ENCODE data around the gene PAX5.

The PAX5 gene

DNA sequence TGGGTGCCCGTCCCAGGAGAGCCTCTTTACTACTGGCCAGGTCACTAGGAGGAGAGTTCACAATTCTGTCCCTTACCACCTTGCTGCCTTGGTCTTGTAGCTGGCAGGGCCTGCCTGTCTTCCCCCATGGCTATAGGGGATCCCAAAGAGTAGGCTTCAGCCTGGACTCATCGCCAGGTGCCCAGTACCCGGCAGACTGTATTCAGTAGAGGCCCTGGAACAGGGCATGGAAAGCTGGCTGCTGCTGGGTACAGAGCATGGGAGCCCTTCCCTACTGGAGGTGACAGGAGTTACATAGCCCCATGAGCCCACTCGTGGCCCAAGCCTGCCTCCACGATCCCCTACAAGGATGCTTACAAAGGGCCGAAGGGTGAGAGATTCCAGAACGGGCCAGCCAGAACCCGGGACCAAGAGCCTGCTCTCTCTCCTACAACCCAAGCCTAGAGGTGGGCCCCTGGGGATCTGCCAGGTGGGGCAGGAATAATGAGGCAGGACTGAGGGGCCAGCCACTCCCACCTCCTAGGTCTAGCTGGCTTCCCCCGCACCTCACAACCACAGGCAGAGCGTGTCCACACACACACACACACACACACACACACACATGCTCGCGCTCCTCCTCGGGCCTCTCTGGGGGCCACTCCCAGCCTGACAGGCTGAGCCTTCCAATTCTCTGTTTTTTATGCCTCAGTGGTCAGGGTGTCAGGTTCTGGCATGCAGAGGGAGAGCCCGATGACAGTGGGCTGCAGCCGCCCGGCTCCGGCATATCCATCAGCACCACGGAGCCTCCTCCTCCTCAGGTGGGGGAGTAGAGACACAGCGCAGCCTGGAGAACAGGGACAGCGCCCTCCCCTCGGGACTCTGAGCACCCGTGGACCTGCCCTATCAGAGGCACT is 186.0 kb downstream of the PAX5 start:
- DNase-seq = no peak

DNA sequence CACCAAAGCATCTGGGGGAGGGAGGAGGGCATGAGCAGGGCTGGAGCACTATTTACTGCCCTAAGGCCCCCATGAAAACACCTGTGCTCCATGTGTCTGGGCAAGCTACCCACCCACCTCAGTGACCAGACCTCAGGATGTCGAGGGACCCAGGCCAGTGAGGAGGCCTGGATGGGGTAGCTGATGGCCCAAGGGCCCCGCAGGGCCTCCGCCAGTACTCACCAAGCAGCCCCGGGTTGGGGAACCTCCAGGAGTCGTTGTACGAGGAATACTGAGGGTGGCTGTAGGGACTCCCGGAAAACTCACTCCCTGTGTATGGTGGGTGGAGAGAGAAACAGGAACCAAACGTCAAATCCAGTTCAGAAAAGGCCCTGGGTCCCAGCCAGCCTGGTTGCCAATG is 187.4 kb downstream of the PAX5 start:
- DNase-seq = no peak

DNA sequence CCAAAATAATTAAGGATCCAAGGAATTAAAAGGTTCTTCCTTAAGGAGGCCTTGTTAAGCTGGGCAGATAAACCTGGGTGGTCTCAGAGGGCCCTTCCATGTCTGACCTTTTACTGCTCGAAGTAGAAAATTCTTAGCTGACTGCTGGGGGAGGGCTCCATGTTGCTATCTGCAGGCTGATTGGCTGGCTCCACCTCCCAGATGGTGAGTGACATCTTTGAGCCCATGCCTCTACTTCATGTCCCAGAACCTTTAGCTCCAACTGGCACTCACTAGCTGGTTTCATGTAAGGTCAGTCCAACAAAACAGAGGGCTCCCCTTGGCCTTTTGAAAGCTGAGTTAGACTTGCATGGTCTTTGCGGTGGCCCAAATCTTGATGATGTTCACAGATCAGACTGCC is 188.2 kb downstream of the PAX5 start:
- no peak for DNase-seq

DNA sequence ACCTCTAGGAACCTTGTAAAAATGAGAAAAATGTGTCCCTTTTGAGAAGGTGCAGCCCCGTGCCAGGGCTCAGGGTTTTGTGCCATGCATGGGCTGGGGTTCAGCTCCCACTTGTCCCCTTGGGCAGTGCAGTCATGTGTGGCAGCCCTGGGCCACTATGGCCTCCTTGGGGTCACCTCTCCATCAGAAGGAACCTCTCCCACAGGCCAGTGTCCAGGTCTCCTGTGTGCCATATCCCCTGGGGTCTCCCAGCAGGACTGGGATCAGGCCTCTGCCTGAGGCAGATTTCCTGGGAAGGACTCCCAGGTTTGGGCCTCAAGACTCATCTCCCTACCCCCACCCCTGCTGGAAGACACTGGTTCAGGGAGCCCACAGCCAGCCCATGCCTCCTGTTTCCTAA is 189.1 kb downstream of the PAX5 start:
- DNase-seq = no peak

GRCh38 chr9:36843964-36844363 is 190.1 kb downstream of the PAX5 start:
- no peak for DNase-seq

DNA sequence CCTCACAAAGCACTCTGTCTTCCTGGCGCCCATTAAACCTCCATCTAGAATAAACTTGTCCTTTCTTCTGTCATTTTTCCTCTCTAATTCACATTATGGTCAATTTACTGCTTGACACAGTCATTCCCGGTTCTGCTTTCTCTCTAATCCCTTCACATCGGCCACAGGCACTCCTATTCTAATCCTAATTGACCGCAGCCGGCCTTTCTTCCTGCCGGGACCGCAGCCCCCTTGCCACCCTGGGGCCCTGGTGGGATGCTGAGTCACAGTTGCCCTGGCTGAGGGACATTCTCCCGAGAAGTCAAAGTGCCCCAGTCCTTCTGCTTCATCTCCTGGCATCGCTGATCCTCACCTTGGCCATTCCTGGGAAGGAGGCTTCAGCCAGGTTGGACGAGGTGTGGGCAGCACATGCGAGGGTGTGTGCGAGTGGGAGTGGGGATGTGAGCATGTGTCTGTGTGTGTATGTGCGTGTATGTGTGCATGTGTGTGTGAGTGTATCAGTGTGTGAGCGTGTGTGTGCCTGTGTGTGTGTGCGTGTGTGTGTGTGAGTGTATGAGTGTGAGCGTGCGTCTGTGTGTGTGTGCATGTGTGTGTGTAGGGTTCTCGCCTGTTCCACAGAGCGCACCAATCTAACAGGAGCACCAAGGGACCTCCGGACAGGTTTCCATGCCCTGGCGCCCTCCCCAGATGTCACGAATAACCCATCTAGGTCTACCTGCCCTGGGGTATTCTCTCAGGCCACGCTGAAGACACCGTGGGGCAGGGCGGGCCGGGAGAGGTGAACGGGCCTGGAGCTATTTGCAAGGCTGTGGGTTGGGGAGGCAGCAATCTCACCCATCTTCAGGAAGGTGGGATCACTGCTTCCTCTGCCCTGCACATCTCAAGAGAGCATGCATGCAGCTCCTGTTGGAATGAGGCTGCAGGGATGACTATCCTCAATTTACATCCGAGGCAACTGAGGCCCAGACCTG is 191.2 kb downstream of the PAX5 start:
- DNase-seq = no peak

DNA sequence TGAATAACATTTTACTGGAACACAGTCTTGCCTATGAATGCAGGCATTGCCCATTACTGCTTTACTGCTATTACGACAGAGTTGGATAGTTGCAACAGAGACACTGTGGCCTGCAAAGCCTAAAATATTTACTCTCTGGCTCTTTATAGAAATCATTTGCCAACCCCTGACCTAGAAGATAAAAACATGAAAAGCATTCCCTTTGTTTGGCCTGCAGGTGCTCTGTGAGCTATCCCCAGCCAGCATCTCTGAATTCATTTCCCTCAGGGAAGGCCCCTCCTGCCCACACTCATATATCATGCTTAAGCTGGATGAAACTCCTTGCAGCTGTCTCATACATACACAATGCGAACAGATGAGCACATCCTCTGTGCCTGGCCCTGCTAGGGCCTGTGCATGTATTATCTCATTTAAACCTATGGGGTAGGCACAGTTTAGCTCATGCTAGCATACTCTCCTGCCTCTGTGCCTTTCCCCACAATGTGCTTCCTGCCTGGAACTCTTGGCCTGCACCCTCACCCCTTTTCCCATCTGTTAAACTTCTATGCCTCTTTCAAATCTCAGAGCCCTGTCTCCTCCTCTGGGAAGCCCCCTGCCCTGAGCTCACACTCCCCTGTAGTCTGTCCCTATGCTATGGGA is 193.1 kb downstream of the PAX5 start:
- no peak for DNase-seq

DNA sequence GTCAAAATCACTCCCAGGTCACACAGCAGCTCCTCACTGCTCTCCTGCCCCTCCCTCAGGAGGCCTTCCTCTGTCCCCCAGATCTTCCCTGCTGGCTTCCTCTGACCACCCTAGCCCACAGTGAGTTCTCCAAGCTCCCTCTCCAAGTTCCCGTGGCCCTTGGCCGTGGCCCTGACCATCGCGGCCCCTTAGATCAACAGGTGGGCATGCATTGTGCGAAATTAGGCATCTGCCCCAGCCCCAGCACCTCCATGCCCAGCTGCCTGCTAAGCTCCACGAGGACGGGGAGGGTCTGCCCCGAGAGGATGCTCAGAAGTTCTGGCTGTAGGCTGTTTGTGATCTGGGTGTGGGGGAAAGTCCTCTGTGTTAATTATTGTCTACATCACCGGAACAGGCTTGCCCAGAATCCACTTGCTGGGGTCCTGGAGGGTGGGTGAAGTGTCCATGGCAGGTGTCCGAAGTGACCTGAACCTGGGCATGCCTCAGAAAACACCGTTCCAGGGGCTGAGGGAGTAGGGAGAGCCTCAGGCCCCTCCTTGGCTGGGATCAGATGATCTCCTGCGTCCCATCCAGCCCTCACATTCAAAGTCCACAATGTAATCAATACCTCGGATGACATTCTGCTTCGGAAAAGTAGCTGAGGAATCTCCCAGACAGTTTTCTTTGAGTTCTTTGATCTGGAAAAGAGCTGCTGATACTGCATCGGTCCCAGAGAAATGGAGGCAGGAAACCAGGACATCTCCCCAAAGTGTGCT is 194.8 kb downstream of the PAX5 start:
- no peak for DNase-seq

GRCh38 chr9:36837431-36838405 is 196.3 kb downstream of the PAX5 start:
- no peak for DNase-seq

- no peak for DNase-seq
Observed at GRCh38 chr9:36836486-36836885, 197.6 kb downstream of the PAX5 start.

DNA sequence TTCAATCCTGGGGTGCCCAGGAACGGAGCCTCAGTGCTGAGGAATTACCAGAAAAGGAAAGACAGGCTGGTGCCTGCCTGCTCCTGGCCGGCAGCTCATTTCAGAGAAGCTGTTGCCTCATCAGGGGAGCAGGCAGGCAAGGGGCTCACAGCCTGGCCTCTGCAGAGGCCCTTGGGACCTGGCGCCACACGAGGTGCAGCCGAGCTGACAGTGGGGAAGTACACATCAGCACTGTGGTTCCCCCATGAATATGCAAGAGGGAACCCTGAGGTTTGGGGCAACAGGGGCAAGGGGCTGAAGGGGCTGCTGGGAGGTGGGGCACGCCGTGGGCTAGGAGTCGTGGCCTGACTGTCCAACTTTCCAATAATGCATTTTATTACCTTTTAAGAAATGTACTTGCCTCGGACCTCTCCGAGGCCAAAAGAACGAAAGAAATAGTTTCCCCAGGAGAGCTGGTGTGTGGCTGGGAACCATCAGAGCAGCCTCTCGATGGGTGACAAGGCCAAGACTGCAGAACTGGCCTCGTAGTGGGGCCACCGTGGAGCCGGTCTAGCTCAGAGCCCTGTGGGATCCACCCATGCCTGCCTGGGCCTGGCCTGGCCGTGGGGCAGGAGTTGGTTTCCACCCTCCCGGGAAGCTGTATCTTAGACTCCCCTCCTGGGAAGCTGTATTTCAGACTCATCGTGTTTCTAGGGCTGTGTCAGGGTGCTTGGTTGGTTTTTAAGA is 198.6 kb downstream of the PAX5 start:
- DNase-seq = no peak

DNA sequence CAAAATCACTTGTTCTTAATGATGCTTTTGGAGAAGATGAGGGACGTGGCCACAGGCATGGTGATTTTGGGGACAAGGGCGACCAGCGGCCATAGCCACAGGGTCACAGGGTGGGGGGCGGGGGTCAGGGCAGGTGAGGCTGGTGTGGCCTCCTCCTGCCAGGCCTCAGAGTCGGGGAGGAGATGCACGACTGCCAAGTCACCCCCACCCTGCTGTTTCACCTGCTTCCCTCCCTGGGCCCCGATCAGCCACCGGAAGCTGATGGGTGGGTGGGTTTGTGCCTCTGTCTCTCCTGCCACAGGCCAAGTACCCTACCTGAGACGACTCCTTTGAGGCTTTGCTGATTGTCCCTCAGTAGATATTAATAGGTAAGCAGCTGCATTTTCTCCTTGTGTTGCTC is 199.3 kb downstream of the PAX5 start:
- DNase-seq = no peak

- no peak for DNase-seq
Observed at GRCh38 chr9:36833954-36834353, 200.1 kb downstream of the PAX5 start.

DNA sequence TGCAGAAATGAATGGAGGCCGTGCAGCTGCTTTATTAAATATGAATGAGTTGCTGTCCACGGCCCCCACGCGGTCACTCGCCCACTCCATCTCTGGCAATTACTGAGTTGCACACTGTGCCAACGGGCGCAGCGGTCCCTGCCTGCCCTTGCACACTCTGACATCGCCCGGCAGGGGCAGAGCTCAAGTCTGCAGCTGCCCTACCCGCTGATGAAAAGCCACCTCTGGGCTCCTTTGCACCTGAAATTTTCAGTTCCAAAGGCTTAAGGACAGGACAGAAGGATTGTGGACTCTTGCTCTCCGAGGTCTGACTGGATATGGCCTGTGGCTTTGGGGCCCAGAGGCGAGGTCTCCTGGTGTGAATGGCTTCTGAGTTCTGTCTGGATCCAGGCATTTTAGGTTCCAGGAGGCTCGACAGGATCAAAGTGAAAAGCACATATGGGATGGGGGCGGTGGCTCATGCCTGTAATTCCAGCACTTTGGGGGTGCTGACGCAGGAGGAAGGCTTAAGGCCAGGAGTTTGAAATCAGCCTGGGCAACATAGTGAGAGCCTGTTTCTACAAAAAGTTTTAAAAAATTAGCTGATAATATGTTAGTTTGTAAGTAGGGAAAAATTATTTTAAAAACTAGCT is 201.8 kb downstream of the PAX5 start:
- no peak for DNase-seq

- no peak for DNase-seq
Observed at GRCh38 chr9:36831381-36832161, 202.5 kb downstream of the PAX5 start.

DNA sequence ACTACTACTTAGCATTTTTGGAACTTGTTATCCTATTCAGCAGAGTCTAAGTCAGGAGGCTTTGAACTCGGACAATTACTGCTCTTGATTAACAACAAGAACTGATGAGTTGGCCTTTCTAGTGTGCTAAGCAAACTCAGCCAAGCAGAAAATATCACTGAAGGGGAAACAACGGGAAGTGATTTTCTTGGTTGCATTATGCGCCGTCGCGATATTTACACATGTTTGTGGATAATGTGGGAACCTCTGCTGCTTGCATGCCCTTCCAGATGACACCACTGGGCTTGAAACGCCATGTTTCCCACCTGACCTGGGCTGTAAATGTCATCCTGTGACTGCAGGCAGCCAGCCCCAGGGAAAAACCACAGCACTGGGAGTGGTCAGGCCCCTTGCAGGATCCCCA is 205.5 kb downstream of the PAX5 start:
- no peak for DNase-seq

- DNase-seq = no peak
Observed at GRCh38 chr9:36827593-36827992, 206.5 kb downstream of the PAX5 start.

- no peak for DNase-seq
Observed at GRCh38 chr9:36826581-36826980, 207.5 kb downstream of the PAX5 start.

GRCh38 chr9:36825179-36825578 is 208.9 kb downstream of the PAX5 start:
- no peak for DNase-seq
